ENCODE measurements around the gene FAM3A.

DNA sequence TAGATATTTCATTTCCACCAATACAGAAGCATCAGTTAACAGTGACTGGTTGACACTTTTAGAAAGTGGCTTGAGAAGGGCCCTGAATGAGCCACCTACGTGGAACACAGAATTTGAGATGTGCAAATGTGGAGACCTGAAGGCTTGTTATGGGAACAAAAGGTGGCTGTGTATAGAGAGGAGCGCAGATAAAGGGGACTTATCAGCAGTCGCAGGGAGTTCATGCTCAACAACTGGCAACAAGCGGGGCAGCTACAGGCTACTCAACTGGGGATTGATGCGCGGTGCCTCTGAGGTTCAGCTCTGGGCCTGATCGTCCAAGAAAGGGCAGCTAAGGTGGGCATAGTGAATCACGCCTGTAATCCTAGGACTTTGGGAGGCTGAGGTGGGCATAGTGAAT, 3.4 kb upstream of the FAM3A start:
- TF ChIP-seq GATA3 (IDR thresholded peaks at IDR 0.05; ENCODE audit: low read depth, low read length) (no peak), GATA2 (IDR thresholded peaks at IDR 0.05; ENCODE audit: low read depth, low read length) (no peak)
